Mucosa of descending colon (tissue), 3 donors: ENCODE data around the gene MYO15A. TPM values are rescaled to one million over a fixed set of nuclear protein-coding genes. Genes with fewer than 3 reads are reported as not detected.

Experiments used
- ATAC-seq: fragments of 200-7000 bp; cut with Tn5 transposase; one replicate; pipeline ENCODE4 v1.9.1; 2020; ENCODE audit warnings: mild to moderate bottlenecking, moderate library complexity
- DNase-seq, 3 donors: peaks; one replicate each; pipeline ENCODE4 v3.0.0-alpha.2; 2020
- H3K36me3 ChIP-seq: fragments of 200-600 bp; one replicate; pipeline ENCODE4 v1.8.0; 2021; ENCODE audit warnings: low read depth, mild to moderate bottlenecking
- H3K4me1 ChIP-seq: fragments of 200-600 bp; one replicate; pipeline ENCODE4 v1.8.0; 2021; ENCODE audit warnings: low read depth, mild to moderate bottlenecking
- H3K4me3 ChIP-seq: fragments of 200-600 bp; one replicate; pipeline ENCODE4 v1.8.0; 2021; ENCODE audit warnings: mild to moderate bottlenecking
- H3K9me3 ChIP-seq: fragments of 200-600 bp; one replicate; pipeline ENCODE4 v1.8.0; 2021; ENCODE audit warnings: mild to moderate bottlenecking
- intact Hi-C, 2 donors: fragments of 100-400 bp; cut with DNase I in 1 of 2; cut with micrococcal nuclease in 1 of 2; formaldehyde crosslinking; loops; one replicate each; pipeline versions ENCODE4 v1.11.0 to v1.11.1; 2022; cut with DNase I, micrococcal nuclease
- total RNA-seq, 3 donors: library from RNA; stranded (reverse); fragmentation: NEBNext Ultra II Directional in 2 of 3; extraction: Animal tissue kit (Norgen Biotek cat#: 25700) in 2 of 3; gene quantifications; one replicate each; pipeline versions ENCODE4 v1.2.1 to v1.2.4, GENCODE V29; 2021 to 2023
- TF ChIP-seq, protein P1 (sequence below): fragments of 200-600 bp; IDR thresholded peaks from one replicate; pipeline ENCODE4 v1.8.0; 2022; ENCODE audit warnings: antibody characterized with exemption, mild to moderate bottlenecking
- donor health status: DM: no; HTN: no; CAD: no; lungs with moderate emphysema.
- donor health status: DM: no; HTN: no; CAD: no.
- donor health status: DM: no; HTN: yes; CAD: no.

The MYO15A gene
- total RNA-seq, 3 donors from 2014 or later = 0.60 to 2.0 (median 1.2) TPM

DNA sequence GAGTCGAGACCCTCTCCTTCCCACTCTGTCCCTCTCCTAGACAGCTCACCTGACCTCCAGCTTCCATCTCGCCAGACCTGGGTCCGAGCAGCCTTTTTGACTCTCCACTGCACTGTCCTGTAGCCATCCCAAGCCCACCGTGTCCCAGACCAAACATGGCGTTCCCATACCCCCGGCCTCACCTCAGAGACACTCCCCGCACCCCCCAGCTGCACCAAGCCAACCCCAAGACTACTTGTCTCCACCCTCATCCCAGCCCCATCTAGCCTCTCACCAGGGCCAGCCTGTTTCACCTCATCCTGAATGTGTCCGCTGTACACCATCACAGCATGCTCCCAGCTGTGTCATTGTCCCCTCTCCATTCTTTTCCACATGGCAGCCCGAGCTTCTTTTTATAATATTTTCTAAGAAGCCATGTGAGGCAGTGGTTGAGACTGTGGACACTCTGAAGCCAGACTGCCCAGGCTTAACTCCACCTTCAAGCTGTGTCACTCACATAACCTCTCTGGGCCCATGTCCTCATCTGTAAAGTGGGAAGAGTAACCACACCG is 1.5 kb downstream of the MYO15A start:
- TF ChIP-seq, protein P1, sequence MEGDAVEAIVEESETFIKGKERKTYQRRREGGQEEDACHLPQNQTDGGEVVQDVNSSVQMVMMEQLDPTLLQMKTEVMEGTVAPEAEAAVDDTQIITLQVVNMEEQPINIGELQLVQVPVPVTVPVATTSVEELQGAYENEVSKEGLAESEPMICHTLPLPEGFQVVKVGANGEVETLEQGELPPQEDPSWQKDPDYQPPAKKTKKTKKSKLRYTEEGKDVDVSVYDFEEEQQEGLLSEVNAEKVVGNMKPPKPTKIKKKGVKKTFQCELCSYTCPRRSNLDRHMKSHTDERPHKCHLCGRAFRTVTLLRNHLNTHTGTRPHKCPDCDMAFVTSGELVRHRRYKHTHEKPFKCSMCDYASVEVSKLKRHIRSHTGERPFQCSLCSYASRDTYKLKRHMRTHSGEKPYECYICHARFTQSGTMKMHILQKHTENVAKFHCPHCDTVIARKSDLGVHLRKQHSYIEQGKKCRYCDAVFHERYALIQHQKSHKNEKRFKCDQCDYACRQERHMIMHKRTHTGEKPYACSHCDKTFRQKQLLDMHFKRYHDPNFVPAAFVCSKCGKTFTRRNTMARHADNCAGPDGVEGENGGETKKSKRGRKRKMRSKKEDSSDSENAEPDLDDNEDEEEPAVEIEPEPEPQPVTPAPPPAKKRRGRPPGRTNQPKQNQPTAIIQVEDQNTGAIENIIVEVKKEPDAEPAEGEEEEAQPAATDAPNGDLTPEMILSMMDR = no peak

DNA sequence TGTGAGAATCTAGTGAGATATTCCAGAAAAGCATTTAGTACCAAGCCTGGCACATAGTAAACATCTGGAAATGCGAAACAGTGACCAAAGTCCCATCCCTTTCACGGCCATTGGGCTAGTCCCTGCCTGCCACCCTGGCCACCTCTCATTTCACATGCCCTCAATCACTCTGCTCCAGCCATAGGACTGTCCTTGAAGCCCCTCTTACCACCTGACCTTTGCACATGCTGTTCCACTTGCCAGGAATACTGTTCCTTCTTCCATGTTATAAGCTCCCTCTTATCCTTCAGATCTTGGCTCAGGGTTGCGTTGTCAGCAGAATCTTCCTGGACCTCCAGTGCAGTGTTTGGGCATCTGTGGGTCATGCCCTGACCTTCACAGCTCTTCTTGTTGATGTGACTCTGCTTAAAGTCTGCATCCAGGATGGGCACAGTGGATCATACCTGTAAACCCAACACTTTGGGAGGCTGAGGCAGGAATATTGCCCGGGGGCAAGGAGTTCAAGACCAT is 2.1 kb downstream of the MYO15A start:
- intact Hi-C loops = no loop called here
- no peak for ATAC-seq
- Histone ChIP-seq H3K9me3 (no peaks in the 10 kb centered on the region), H3K4me3 (no peak overlapping the region), H3K36me3 (no peaks in the 10 kb centered on the region), H3K4me1 (no peaks in the 10 kb centered on the region)
- TF ChIP-seq, protein P1 = no peak
- DNase-seq = no peak

More for the DNA sequence above, 1.5 kb downstream of the MYO15A start:
- DNase-seq (no peak), ATAC-seq (no peak)
- intact Hi-C loops = no loop called here
- H3K4me3 ChIP-seq = no peak overlapping the region
- H3K36me3 ChIP-seq = no peaks in the 10 kb centered on the region
- H3K9me3 ChIP-seq = no peaks in the 10 kb centered on the region
- H3K4me1 ChIP-seq = no peaks in the 10 kb centered on the region

DNA sequence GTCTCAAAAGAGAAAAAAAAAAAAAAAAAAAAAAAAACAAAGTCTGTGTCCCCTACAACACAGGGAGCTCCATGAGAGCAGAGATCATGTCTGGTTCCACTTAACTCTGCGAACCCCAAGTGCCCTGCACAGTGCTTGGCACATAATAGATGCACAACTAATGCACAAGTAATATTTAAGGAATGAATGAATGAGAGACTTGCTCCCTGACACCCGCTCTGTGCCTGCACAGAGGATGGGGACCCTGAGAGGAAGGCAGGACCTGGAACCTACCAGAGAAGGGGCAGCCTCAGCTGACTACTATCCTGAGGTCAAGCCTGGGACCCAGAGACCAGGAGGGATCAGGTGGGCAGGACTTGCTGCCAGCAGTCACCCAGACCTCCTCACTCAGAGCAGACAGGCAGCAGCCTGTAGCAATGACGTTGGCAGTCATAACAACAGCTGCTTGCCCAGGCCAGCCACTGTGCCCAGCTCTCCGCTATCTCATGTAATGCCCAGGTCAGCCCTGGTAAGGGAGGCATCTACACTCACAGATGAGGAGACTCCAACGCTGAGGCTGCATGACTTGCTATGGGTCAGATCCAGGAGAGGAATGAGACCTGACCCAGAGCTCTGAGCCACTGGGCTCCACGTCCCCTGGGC is 2.9 kb downstream of the MYO15A start:
- Histone ChIP-seq H3K9me3 (no peaks in the 10 kb centered on the region), H3K36me3 (no peaks in the 10 kb centered on the region), H3K4me1 (no peaks in the 10 kb centered on the region), H3K4me3 (no peak overlapping the region)
- ATAC-seq (no peak), DNase-seq (no peak)
- intact Hi-C loops = no loop called here
- TF ChIP-seq, protein P1 = no peak

DNA sequence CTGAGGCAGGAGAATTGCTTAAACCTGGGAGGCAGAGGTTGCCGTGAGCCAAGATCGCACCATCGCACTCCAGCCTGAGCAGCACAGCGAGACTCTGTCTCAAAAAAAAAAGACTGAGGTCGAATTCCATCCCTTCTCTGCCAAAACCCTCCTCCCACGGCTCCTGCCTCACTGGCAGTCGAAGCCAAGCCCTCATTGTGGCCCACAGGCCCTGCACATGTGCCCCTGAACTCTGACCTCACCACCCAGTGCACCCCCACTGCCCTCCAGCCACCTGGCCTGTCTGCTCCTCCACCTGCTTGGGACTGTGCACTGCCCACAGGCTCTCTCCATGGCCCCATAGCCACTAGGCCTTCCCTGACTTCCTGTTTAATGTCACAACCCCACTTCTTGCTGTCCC is 7.0 kb downstream of the MYO15A start:
- ATAC-seq = no peak

DNA sequence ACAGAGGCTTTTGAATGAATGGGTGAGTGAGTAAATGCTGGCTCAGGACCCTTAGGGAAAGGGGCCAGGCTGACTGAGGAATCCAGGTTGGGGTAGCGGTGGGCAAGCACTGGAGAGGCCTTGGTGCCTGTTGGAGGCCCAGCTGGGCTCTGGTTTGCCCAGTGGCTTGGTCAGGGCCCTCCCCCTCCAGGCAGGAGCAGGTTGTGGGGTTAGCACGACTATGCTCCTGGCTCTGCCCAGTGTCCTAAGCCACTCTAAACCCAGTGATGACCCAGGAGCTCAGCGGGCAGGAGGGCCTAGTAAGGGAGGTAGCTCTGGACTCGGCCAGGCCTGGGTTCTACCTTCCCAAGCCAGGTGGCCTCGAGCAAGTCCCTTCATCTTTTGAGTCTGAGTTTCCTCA is 7.5 kb downstream of the MYO15A start:
- DNase-seq = no peak
- intact Hi-C loops = no loop called here
- no peak overlapping the region for H3K4me3 ChIP-seq
- peaks cover 3% of the 10 kb centered on the region for H3K9me3 ChIP-seq
- no peaks in the 10 kb centered on the region for H3K4me1 ChIP-seq
- ATAC-seq = no peak
- TF ChIP-seq, protein P1 = no peak
- H3K36me3 ChIP-seq = no peaks in the 10 kb centered on the region

More for the DNA sequence above, 7.0 kb downstream of the MYO15A start:
- DNase-seq = no peak
- intact Hi-C loops = no loop called here
- H3K4me1 ChIP-seq = no peaks in the 10 kb centered on the region
- H3K36me3 ChIP-seq = no peaks in the 10 kb centered on the region
- H3K9me3 ChIP-seq = peaks cover 3% of the 10 kb centered on the region
- TF ChIP-seq, protein P1 = no peak
- no peak overlapping the region for H3K4me3 ChIP-seq
